ENCODE measurements around the gene IRGM. TPM values are rescaled to one million over a fixed set of nuclear protein-coding genes. Genes with fewer than 3 reads are reported as not detected.

IRGM gene
- total RNA-seq, 1 experiment from 2014 or later = 0.13 TPM

- Histone ChIP-seq H2AFZ (ENCODE audit: low read length) (no peak overlapping the region), H3K79me2 (ENCODE audit: insufficient read depth, low read length) (no peaks in the 10 kb centered on the region), H3K79me1 (ENCODE audit: insufficient read depth, low read depth, low read length, poor library complexity, severe bottlenecking) (no peaks in the 10 kb centered on the region), H3K4me2 (ENCODE audit: insufficient read depth, insufficient read length, low read length) (no peak overlapping the region), H2AK5ac (ENCODE audit: insufficient read length, low read length) (no peak overlapping the region), H2BK5ac (ENCODE audit: insufficient read length, low read length) (no peak overlapping the region), H3K9me3 (ENCODE audit: control insufficient read depth, low read depth, low read length) (peaks cover 41% of the 10 kb centered on the region), H3K18ac (ENCODE audit: insufficient read length, low read depth, low read length) (no peak overlapping the region), H3K27me3 (ENCODE audit: insufficient read depth, low read length) (no peaks in the 10 kb centered on the region), H3K23me2 (ENCODE audit: insufficient read length, low read depth, low read length, poor library complexity, severe bottlenecking) (no peaks in the 10 kb centered on the region), H2BK120ac (ENCODE audit: low read depth, low read length, poor library complexity, severe bottlenecking) (no peak overlapping the region), H3K56ac (ENCODE audit: insufficient read length, low read depth, low read length) (no peak overlapping the region), H3K4ac (ENCODE audit: low read depth, low read length) (no peak overlapping the region), H3K9ac (ENCODE audit: extremely low read depth, insufficient read length, low read length) (no peak overlapping the region), H2BK15ac (ENCODE audit: low read depth, low read length) (no peak overlapping the region), H4K8ac (replicated peaks; ENCODE audit: insufficient read length, low read depth, low read length) (no peak overlapping the region), H4K5ac (ENCODE audit: insufficient read length, low read depth, low read length) (no peak overlapping the region), H3K23ac (ENCODE audit: insufficient read length, low read depth, low read length) (no peak overlapping the region), H4K20me1 (ENCODE audit: control insufficient read depth, insufficient read depth, insufficient read length) (no peaks in the 10 kb centered on the region), H2BK20ac (ENCODE audit: low read depth, low read length, poor library complexity, severe bottlenecking) (no peak overlapping the region), H3K27ac (ENCODE audit: insufficient read length, low read depth, low read length) (no peak overlapping the region), H3K14ac (ENCODE audit: insufficient read depth, low read length) (no peak overlapping the region), H3K4me1 (ENCODE audit: insufficient read depth, low read length) (no peaks in the 10 kb centered on the region), H2BK12ac (ENCODE audit: insufficient read length, low read depth, low read length) (no peak overlapping the region), H4K91ac (ENCODE audit: insufficient read length, low read depth, low read length) (no peak overlapping the region), H3T11ph (ENCODE audit: low read length) (no peak overlapping the region)
- Mint-ChIP-seq H3K9me3 (peaks cover 57 to 60% of the 10 kb centered on the region in 2 experiments), H3K27ac (no peak overlapping the region), H3K4me3 (no peak overlapping the region), H3K27me3 (ENCODE audit: low read depth) (peaks cover 3% of the 10 kb centered on the region), H3K4me1 (no peaks in the 10 kb centered on the region), H3K36me3 (ENCODE audit: insufficient read depth in 1 of 3, low read depth in 3 of 3) (peaks cover 0 to 6% (median 0%) of the 10 kb centered on the region in 3 experiments; a peak in 2 of 7 replicates)
- TF ChIP-seq CTCF (conservative IDR thresholded peaks at IDR 0.05) = no peak
- no peak for DNase-seq
These were observed 33.0 kb downstream of the IRGM start for GRCh38 chr5:150879358-150879757.
